Uterus (tissue), 2 donors: Measurements from ENCODE around the gene ARHGAP15.

ENCODE experiments used
- POLR2A ChIP-seq, 2 donors: fragments of 450-650 bp; IDR thresholded peaks; one replicate each; pipeline ENCODE4 v1.6.1; 2016; ENCODE audit warnings: antibody characterized with exemption in 2 of 2, mild to moderate bottlenecking in 1 of 2, moderate library complexity in 1 of 2
- TF ChIP-seq, protein P1 (sequence below), 4 experiments: fragments of 200-600 bp in 2 of 4; fragments of 450-650 bp in 2 of 4; sonication (generic) in 2 of 4; IDR thresholded peaks; one replicate each; pipeline ENCODE4 v1.5.1; 2016 to 2019; ENCODE audit warnings: antibody characterized with exemption in 4 of 4, mild to moderate bottlenecking in 2 of 4, moderate library complexity in 1 of 4

DNA sequence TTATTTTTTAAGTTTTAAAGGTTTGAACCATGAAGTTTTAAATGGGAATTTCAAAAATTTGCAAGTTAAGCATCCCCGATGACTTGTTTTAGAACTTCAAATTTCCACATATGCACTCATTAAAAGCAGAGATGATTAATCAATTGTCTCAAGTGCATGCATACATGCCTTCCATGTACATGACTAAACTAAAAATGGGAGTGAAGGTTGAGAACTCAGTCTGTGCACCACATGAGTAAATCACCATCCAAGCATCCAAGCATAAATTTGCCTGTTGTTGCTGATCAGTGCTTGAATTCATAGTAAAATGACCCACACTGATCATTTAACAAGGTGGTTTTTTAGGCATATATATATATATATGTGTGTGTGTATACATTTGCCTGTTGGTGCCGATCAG, 249.8 kb downstream of the ARHGAP15 start:
- TF ChIP-seq POLR2A (IDR thresholded peaks at IDR 0.05) = no peak
- TF ChIP-seq, protein P1, sequence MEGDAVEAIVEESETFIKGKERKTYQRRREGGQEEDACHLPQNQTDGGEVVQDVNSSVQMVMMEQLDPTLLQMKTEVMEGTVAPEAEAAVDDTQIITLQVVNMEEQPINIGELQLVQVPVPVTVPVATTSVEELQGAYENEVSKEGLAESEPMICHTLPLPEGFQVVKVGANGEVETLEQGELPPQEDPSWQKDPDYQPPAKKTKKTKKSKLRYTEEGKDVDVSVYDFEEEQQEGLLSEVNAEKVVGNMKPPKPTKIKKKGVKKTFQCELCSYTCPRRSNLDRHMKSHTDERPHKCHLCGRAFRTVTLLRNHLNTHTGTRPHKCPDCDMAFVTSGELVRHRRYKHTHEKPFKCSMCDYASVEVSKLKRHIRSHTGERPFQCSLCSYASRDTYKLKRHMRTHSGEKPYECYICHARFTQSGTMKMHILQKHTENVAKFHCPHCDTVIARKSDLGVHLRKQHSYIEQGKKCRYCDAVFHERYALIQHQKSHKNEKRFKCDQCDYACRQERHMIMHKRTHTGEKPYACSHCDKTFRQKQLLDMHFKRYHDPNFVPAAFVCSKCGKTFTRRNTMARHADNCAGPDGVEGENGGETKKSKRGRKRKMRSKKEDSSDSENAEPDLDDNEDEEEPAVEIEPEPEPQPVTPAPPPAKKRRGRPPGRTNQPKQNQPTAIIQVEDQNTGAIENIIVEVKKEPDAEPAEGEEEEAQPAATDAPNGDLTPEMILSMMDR (IDR thresholded peaks at IDR 0.05) = no peak
